Measurements from ENCODE around the gene OTOS. TPM values are rescaled to one million over a fixed set of nuclear protein-coding genes. Genes with fewer than 3 reads are reported as not detected.

OTOS gene
- total RNA-seq, 1 donor: not detected

DNA sequence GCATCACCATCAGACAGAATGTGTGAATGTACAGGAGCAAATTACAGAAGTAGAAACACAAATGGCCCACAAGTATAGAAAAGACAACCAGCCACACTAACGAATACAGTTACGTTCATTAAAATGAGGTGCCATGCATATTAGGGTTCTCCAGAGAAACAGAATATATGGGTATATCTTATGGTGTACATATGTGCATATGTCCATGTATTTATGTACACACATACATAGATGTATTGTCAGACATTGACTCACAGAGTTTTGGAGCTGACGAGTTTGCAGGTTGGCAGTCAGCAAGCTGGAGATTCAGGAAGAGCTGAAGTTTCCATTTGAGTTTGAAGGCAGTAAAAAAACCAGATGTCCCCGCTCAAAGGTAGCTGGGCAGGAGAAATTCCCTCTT lies 37.3 kb downstream of the OTOS start:
- Histone ChIP-seq H3K4me3 (ENCODE audit: insufficient read depth, low read length) (no peak overlapping the region), H3K4me2 (ENCODE audit: insufficient read depth, low read length) (no peak overlapping the region), H3K27ac (ENCODE audit: low read depth, low read length) (no peak overlapping the region), H3K36me3 (ENCODE audit: insufficient read depth, low read length) (no peaks in the 10 kb centered on the region), H3K4me1 (ENCODE audit: insufficient read depth, low read length) (no peaks in the 10 kb centered on the region), H3K9me3 (ENCODE audit: low read depth, low read length) (no peaks in the 10 kb centered on the region), H4K20me1 (ENCODE audit: insufficient read depth, low read length) (no peaks in the 10 kb centered on the region), H3K27me3 (ENCODE audit: insufficient read depth, low read length) (peaks cover 2% of the 10 kb centered on the region), H3K79me2 (ENCODE audit: insufficient read depth, low read length) (no peaks in the 10 kb centered on the region), H2AFZ (ENCODE audit: low read length) (no peak overlapping the region)
- no peak for DNase-seq (ENCODE audit: insufficient read length, low spot score, missing footprints)
- TF ChIP-seq, protein P1, sequence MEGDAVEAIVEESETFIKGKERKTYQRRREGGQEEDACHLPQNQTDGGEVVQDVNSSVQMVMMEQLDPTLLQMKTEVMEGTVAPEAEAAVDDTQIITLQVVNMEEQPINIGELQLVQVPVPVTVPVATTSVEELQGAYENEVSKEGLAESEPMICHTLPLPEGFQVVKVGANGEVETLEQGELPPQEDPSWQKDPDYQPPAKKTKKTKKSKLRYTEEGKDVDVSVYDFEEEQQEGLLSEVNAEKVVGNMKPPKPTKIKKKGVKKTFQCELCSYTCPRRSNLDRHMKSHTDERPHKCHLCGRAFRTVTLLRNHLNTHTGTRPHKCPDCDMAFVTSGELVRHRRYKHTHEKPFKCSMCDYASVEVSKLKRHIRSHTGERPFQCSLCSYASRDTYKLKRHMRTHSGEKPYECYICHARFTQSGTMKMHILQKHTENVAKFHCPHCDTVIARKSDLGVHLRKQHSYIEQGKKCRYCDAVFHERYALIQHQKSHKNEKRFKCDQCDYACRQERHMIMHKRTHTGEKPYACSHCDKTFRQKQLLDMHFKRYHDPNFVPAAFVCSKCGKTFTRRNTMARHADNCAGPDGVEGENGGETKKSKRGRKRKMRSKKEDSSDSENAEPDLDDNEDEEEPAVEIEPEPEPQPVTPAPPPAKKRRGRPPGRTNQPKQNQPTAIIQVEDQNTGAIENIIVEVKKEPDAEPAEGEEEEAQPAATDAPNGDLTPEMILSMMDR (IDR thresholded peaks at IDR 0.05; ENCODE audit: extremely low read depth, low read depth, low read length): no peak

DNA sequence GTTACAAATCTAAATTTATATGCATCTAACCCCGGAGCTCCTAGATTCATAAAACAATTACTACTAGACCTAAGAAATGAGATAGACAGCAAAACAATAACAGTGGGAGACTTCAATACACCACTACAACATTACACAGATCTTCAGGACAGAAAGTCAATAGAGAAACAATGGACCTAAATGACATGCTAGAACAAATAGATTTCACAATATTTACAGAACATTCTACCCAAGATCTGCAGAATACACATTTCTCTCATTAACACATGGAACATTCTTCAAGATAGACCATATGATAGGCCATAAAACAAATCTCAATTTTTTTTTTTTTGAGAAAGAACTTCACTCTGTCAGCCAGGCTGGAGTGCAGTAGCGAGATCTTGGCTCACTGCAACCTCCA lies 42.1 kb downstream of the OTOS start:
- Histone ChIP-seq H3K9me3 (ENCODE audit: low read depth, low read length) (no peaks in the 10 kb centered on the region), H3K27ac (ENCODE audit: low read depth, low read length) (no peak overlapping the region), H3K4me2 (ENCODE audit: insufficient read depth, low read length) (no peak overlapping the region), H3K27me3 (ENCODE audit: insufficient read depth, low read length) (peaks cover 47% of the 10 kb centered on the region), H3K4me3 (ENCODE audit: insufficient read depth, low read length) (no peak overlapping the region), H4K20me1 (ENCODE audit: insufficient read depth, low read length) (no peaks in the 10 kb centered on the region), H3K36me3 (ENCODE audit: insufficient read depth, low read length) (no peaks in the 10 kb centered on the region), H3K79me2 (ENCODE audit: insufficient read depth, low read length) (no peaks in the 10 kb centered on the region), H2AFZ (ENCODE audit: low read length) (no peak overlapping the region), H3K4me1 (ENCODE audit: insufficient read depth, low read length) (no peaks in the 10 kb centered on the region)
- no peak for DNase-seq (ENCODE audit: insufficient read length, low spot score, missing footprints)
- TF ChIP-seq, protein P1 (IDR thresholded peaks at IDR 0.05; ENCODE audit: extremely low read depth, low read depth, low read length): no peak

DNA sequence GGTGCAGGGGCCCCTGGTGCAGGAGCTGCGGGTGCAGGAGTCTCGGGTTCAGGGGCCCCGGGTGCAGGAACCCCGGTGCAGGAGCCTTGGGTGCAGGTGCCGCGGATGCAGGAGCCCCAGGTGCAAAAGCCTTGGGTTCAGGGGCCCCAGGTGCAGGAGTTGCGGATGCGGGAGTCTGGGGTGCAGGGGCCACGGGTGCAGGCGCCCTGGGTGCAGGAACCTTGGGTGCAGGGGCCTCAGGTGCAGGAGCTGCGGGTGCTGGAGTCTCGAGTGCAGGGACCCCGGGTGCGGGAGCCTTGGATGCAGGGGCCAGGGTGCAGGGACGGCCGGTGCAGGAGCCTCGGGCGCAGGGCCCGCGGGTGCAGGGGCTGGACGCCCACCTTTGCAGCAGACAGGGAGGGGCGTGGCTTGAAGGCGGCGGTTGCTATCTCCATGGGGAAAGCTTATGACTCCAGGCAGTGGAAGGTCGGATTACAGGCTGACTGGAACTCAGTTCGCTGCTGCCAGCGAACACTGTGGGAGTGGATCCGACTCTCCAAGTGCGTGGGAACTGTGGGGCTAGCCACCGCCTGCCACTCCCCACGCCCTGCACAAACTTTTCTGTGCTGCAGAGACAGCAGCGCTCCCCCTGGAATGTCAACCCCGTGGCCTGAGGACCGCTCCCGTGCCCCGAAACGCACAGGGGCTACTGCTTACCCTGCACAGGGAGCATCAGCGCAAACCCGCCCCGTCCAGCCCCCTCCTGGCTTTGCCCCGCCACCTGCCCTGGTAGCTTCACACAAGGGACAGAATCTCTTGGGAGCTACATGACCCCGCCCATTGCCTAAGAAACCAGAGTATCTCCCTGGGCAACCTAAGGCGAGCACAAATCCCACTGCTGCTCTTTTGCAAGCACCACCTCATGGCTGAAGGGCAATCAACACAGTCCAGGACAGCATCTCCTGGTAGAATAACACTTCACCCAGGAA lies 44.6 kb downstream of the OTOS start:
- no peaks in the 10 kb centered on the region for H3K9me3 ChIP-seq (ENCODE audit: low read depth, low read length)
- H3K27ac ChIP-seq (ENCODE audit: low read depth, low read length): no peak overlapping the region
- no peaks in the 10 kb centered on the region for H4K20me1 ChIP-seq (ENCODE audit: insufficient read depth, low read length)
- H2AFZ ChIP-seq (ENCODE audit: low read length): no peak overlapping the region
- peaks cover 47% of the 10 kb centered on the region for H3K27me3 ChIP-seq (ENCODE audit: insufficient read depth, low read length)
- no peaks in the 10 kb centered on the region for H3K36me3 ChIP-seq (ENCODE audit: insufficient read depth, low read length)
- H3K4me1 ChIP-seq (ENCODE audit: insufficient read depth, low read length): no peaks in the 10 kb centered on the region
- no peak overlapping the region for H3K4me3 ChIP-seq (ENCODE audit: insufficient read depth, low read length)
- DNase-seq (ENCODE audit: insufficient read length, low spot score, missing footprints): no peak
- no peak overlapping the region for H3K4me2 ChIP-seq (ENCODE audit: insufficient read depth, low read length)
- TF ChIP-seq, protein P1 (IDR thresholded peaks at IDR 0.05; ENCODE audit: extremely low read depth, low read depth, low read length): no peak
- no peaks in the 10 kb centered on the region for H3K79me2 ChIP-seq (ENCODE audit: insufficient read depth, low read length)

DNA sequence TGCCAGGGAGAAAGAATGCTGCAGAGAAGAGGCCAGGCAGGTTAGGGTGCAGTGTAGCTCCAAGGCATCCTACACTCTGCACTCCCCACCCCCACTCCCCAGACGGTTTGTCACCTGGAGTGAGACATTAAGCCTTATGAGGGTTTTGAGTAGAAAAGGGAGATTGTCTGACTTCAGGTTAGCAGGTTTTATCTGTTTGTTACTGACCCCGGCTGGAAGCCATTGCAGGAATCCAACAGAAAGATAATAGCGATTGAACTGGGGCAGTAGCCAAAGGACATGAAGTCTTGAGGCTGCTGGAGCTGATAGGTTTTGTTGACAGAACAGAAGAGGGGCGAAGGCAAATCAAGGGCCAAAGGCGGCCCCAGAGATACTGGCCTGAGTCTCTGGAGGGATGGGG lies 51.2 kb downstream of the OTOS start:
- Histone ChIP-seq H3K4me3 (ENCODE audit: insufficient read depth, low read length) (no peak overlapping the region), H3K4me1 (ENCODE audit: insufficient read depth, low read length) (no peaks in the 10 kb centered on the region), H3K9me3 (ENCODE audit: low read depth, low read length) (no peaks in the 10 kb centered on the region), H3K4me2 (ENCODE audit: insufficient read depth, low read length) (no peak overlapping the region), H2AFZ (ENCODE audit: low read length) (no peak overlapping the region), H3K27me3 (ENCODE audit: insufficient read depth, low read length) (peaks cover 11% of the 10 kb centered on the region), H4K20me1 (ENCODE audit: insufficient read depth, low read length) (no peaks in the 10 kb centered on the region), H3K36me3 (ENCODE audit: insufficient read depth, low read length) (no peaks in the 10 kb centered on the region), H3K27ac (ENCODE audit: low read depth, low read length) (no peak overlapping the region), H3K79me2 (ENCODE audit: insufficient read depth, low read length) (no peaks in the 10 kb centered on the region)
- DNase-seq (ENCODE audit: insufficient read length, low spot score, missing footprints): no peak
- TF ChIP-seq, protein P1 (IDR thresholded peaks at IDR 0.05; ENCODE audit: extremely low read depth, low read depth, low read length): no peak
